Suprapubic skin (tissue), 4 donors: ENCODE results near the gene AGMAT. TPM values are rescaled to one million over a fixed set of nuclear protein-coding genes. Genes with fewer than 3 reads are reported as not detected.

Source experiments
- DNase-seq, 2 donors: peaks; one replicate each; pipeline ENCODE4 v3.0.0-alpha.2; 2019; ENCODE audit warnings: low spot score in 2 of 2
- H3K27ac ChIP-seq: fragments of 200-600 bp; sonication (generic); one replicate; pipeline ENCODE4 v1.5.1; 2019
- H3K27me3 ChIP-seq: fragments of 200-600 bp; sonication (generic); one replicate; pipeline ENCODE4 v1.5.1; 2019
- H3K36me3 ChIP-seq: fragments of 200-600 bp; sonication (generic); one replicate; pipeline ENCODE4 v1.5.1; 2019
- H3K4me1 ChIP-seq: fragments of 200-600 bp; sonication (generic); one replicate; pipeline ENCODE4 v1.5.1; 2019
- H3K4me3 ChIP-seq: fragments of 200-600 bp; sonication (generic); one replicate; pipeline ENCODE4 v1.5.1; 2019; ENCODE audit warnings: mild to moderate bottlenecking
- H3K9me3 ChIP-seq: fragments of 200-600 bp; sonication (generic); one replicate; pipeline ENCODE4 v1.5.1; 2019
- CTCF ChIP-seq, 2 donors: fragments of 200-600 bp in 1 of 2; fragments of 450-650 bp in 1 of 2; sonication (generic) in 1 of 2; IDR thresholded peaks; one replicate each; pipeline ENCODE4 v1.5.1; 2016 to 2019; ENCODE audit warnings: antibody characterized with exemption in 2 of 2, mild to moderate bottlenecking in 1 of 2, moderate library complexity in 1 of 2
- EP300 ChIP-seq: sonication (generic); formaldehyde crosslinking; IDR thresholded peaks from one replicate; pipeline ENCODE4 v1.6.1; 2017; ENCODE audit warnings: antibody characterized with exemption
- POLR2A ChIP-seq, 2 donors: fragments of 450-650 bp; IDR thresholded peaks; one replicate each; pipeline ENCODE4 v1.6.1; 2017; ENCODE audit warnings: antibody characterized with exemption in 2 of 2, mild to moderate bottlenecking in 2 of 2, moderate library complexity in 2 of 2
- POLR2AphosphoS5 ChIP-seq, 3 donors: sonication (generic); formaldehyde crosslinking; IDR thresholded peaks; one replicate each; pipeline ENCODE4 v1.6.1; 2017; ENCODE audit warnings: antibody characterized with exemption in 3 of 3
- WGBS: methylation state at CpG from one replicate; pipeline ENCODE4 v1.1.5; 2018; 5-methylcytosine and 5-hydroxymethylcytosine counted together
- total RNA-seq, 4 donors: library from RNA; depleted of rRNA; stranded (reverse); fragments of >200 nt; gene quantifications; one replicate each; pipeline ENCODE4 v1.1.0, GENCODE V29; 2016

AGMAT gene
- total RNA-seq, 4 donors from 2014 or later, result 0.72 TPM; not detected in 3

- peaks cover 30% of the 10 kb centered on the region for H3K4me1 ChIP-seq
- H3K36me3 ChIP-seq, result no peaks in the 10 kb centered on the region
- no peaks in the 10 kb centered on the region for H3K27me3 ChIP-seq
- H3K27ac ChIP-seq, result peak overlapping the region; percentile 94
- no peak for TF ChIP-seq CTCF (IDR thresholded peaks at IDR 0.05)
- TF ChIP-seq POLR2A (IDR thresholded peaks at IDR 0.05), result no peak
- no peak for TF ChIP-seq EP300
- no peak for TF ChIP-seq POLR2AphosphoS5 (IDR thresholded peaks at IDR 0.05)
- peak overlapping the region; percentile 75 for H3K4me3 ChIP-seq
- no peak for DNase-seq
- WGBS, result 9% methylated on average over 9 of the region's 9 CpGs
- no peaks in the 10 kb centered on the region for H3K9me3 ChIP-seq
Measured at GRCh38 chr1:15526021-15526489, 58.8 kb downstream of the AGMAT start.

- peaks cover 30% of the 10 kb centered on the region for H3K4me1 ChIP-seq
- TF ChIP-seq CTCF (IDR thresholded peaks at IDR 0.05), result no peak
- no peak for TF ChIP-seq POLR2A (IDR thresholded peaks at IDR 0.05)
- TF ChIP-seq POLR2AphosphoS5 (IDR thresholded peaks at IDR 0.05), result no peak
- no peak for TF ChIP-seq EP300
- peak overlapping the region; percentile 75 for H3K4me3 ChIP-seq
- H3K27ac ChIP-seq, result peak overlapping the region; percentile 94
- no peaks in the 10 kb centered on the region for H3K9me3 ChIP-seq
- DNase-seq, result peak; percentile 100
- 1% methylated on average over 33 of the region's 40 CpGs for WGBS
- no peaks in the 10 kb centered on the region for H3K27me3 ChIP-seq
- H3K36me3 ChIP-seq, result no peaks in the 10 kb centered on the region
Measured at GRCh38 chr1:15525050-15526020, 59.5 kb downstream of the AGMAT start.

- H3K4me3 ChIP-seq, result peak overlapping the region; percentile 75
- H3K27me3 ChIP-seq, result no peaks in the 10 kb centered on the region
- peak in 2 of 3 donors; percentile 65 to 71 for TF ChIP-seq POLR2AphosphoS5 (IDR thresholded peaks at IDR 0.05)
- peak; percentile 67 for TF ChIP-seq EP300
- TF ChIP-seq POLR2A (IDR thresholded peaks at IDR 0.05), result no peak
- under 1% methylated on average over 29 of the region's 88 CpGs for WGBS
- peak; percentile 100 for DNase-seq
- H3K36me3 ChIP-seq, result no peaks in the 10 kb centered on the region
- H3K9me3 ChIP-seq, result no peaks in the 10 kb centered on the region
- H3K27ac ChIP-seq, result peak overlapping the region; percentile 94
- H3K4me1 ChIP-seq, result peaks cover 30% of the 10 kb centered on the region
Measured at GRCh38 chr1:15524283-15525049, 60.4 kb downstream of the AGMAT start.

- Histone ChIP-seq H3K36me3 (no peaks in the 10 kb centered on the region), H3K27ac (peak within 1 kb of the TSS; percentile 94), H3K27me3 (no peaks in the 10 kb centered on the region), H3K9me3 (no peaks in the 10 kb centered on the region), H3K4me1 (peaks cover 30% of the 10 kb centered on the region), H3K4me3 (peak within 1 kb of the TSS; percentile 75)
- TF ChIP-seq POLR2A (IDR thresholded peaks at IDR 0.05) (peak in 1 of 2 donors; percentile 39), CTCF (IDR thresholded peaks at IDR 0.05) (no peak)
- DNase-seq, result no peak
- 0% methylated on average over 10 of the region's 27 CpGs for WGBS
Measured at GRCh38 chr1:15524021-15524282, 60.9 kb downstream of the AGMAT start, which contains the start of gene CASP9. Gene CASP9 (minus strand): TSS chr1:15524215. CDS start chr1:15524200, 15 bp downstream.

GRCh38 chr1:15523104-15524020 lies 61.5 kb downstream of the AGMAT start:
- TF ChIP-seq POLR2A (IDR thresholded peaks at IDR 0.05) (no peak), POLR2AphosphoS5 (IDR thresholded peaks at IDR 0.05) (no peak), CTCF (IDR thresholded peaks at IDR 0.05) (no peak), EP300 (no peak)
- 45% methylated on average over 18 of the region's 18 CpGs for WGBS
- DNase-seq, result no peak
- H3K27ac ChIP-seq, result peak overlapping the region; percentile 94
- peaks cover 30% of the 10 kb centered on the region for H3K4me1 ChIP-seq
- H3K4me3 ChIP-seq, result peak overlapping the region; percentile 75
- no peaks in the 10 kb centered on the region for H3K36me3 ChIP-seq
- no peaks in the 10 kb centered on the region for H3K27me3 ChIP-seq
- no peaks in the 10 kb centered on the region for H3K9me3 ChIP-seq
